ENCODE measurements around the gene POU5F1. TPM values are rescaled to one million over a fixed set of nuclear protein-coding genes. Genes with fewer than 3 reads are reported as not detected.
"Not testable (repeated sequence)": the region's sequence is repeated elsewhere in the genome, so short reads cannot be mapped to it uniquely, and the experiment has no call there.

Gene POU5F1
- polyA plus RNA-seq, 2 donors = 0.55 to 0.59 TPM

- H3K9me3 ChIP-seq (ENCODE audit: control insufficient read depth in 2 of 2, insufficient read depth in 1 of 2, low read depth in 1 of 2, low read length in 1 of 2); H3K27me3 ChIP-seq (ENCODE audit: control insufficient read depth in 1 of 2, insufficient read depth in 2 of 2, low read length in 2 of 2); H3K4me3 ChIP-seq (ENCODE audit: low read depth in 1 of 2, low read length in 2 of 2); H3K36me3 ChIP-seq (ENCODE audit: control insufficient read depth in 2 of 2, insufficient read depth in 2 of 2, low read length in 1 of 2); H3K27ac ChIP-seq (ENCODE audit: low read depth in 2 of 2, low read length in 1 of 2); H3K4me1 ChIP-seq (ENCODE audit: control insufficient read depth in 2 of 2, insufficient read depth in 2 of 2, low read length in 1 of 2): not testable (repeated sequence)
- WGBS, 2 donors = 55 to 65% methylated on average over 10 of the region's 10 CpGs
Measured at GRCh38 chr6:31192431-31193105, 22.1 kb upstream of the POU5F1 start.

GRCh38 chr6:31190488-31190887 lies 20.0 kb upstream of the POU5F1 start:
- 86 to 89% methylated on average over 4 of the region's 4 CpGs for WGBS, 2 donors
- H3K4me3 ChIP-seq (ENCODE audit: low read depth in 1 of 2, low read length in 2 of 2) = no peak overlapping the region
- peaks cover 0 to 4% of the 10 kb centered on the region in 2 donors for H3K4me1 ChIP-seq (ENCODE audit: control insufficient read depth in 2 of 2, insufficient read depth in 2 of 2, low read length in 1 of 2)
- H3K9me3 ChIP-seq (ENCODE audit: control insufficient read depth in 2 of 2, insufficient read depth in 1 of 2, low read depth in 1 of 2, low read length in 1 of 2) = no peaks in the 10 kb centered on the region
- H3K36me3 ChIP-seq (ENCODE audit: control insufficient read depth in 2 of 2, insufficient read depth in 2 of 2, low read length in 1 of 2) = no peaks in the 10 kb centered on the region
- no peak overlapping the region for H3K27ac ChIP-seq (ENCODE audit: low read depth in 2 of 2, low read length in 1 of 2)
- H3K27me3 ChIP-seq (ENCODE audit: control insufficient read depth in 1 of 2, insufficient read depth in 2 of 2, low read length in 2 of 2) = no peaks in the 10 kb centered on the region

GRCh38 chr6:31189223-31189622 lies 18.7 kb upstream of the POU5F1 start:
- 81 to 86% methylated on average over 3 of the region's 3 CpGs for WGBS, 2 donors
- not testable (repeated sequence) for H3K4me3 ChIP-seq (ENCODE audit: low read depth in 1 of 2, low read length in 2 of 2); H3K36me3 ChIP-seq (ENCODE audit: control insufficient read depth in 2 of 2, insufficient read depth in 2 of 2, low read length in 1 of 2); H3K27ac ChIP-seq (ENCODE audit: low read depth in 2 of 2, low read length in 1 of 2); H3K9me3 ChIP-seq (ENCODE audit: control insufficient read depth in 2 of 2, insufficient read depth in 1 of 2, low read depth in 1 of 2, low read length in 1 of 2); H3K27me3 ChIP-seq (ENCODE audit: control insufficient read depth in 1 of 2, insufficient read depth in 2 of 2, low read length in 2 of 2); H3K4me1 ChIP-seq (ENCODE audit: control insufficient read depth in 2 of 2, insufficient read depth in 2 of 2, low read length in 1 of 2)

- WGBS, 2 donors = 77 to 89% methylated on average over 5 of the region's 5 CpGs
- Histone ChIP-seq H3K36me3 (ENCODE audit: control insufficient read depth in 2 of 2, insufficient read depth in 2 of 2, low read length in 1 of 2) (no peaks in the 10 kb centered on the region), H3K4me1 (ENCODE audit: control insufficient read depth in 2 of 2, insufficient read depth in 2 of 2, low read length in 1 of 2) (peaks cover 0 to 4% of the 10 kb centered on the region in 2 donors), H3K27ac (ENCODE audit: low read depth in 2 of 2, low read length in 1 of 2) (no peak overlapping the region), H3K4me3 (ENCODE audit: low read depth in 1 of 2, low read length in 2 of 2) (no peak overlapping the region), H3K27me3 (ENCODE audit: control insufficient read depth in 1 of 2, insufficient read depth in 2 of 2, low read length in 2 of 2) (no peaks in the 10 kb centered on the region), H3K9me3 (ENCODE audit: control insufficient read depth in 2 of 2, insufficient read depth in 1 of 2, low read depth in 1 of 2, low read length in 1 of 2) (no peaks in the 10 kb centered on the region)
Measured at GRCh38 chr6:31187780-31188194, 17.3 kb upstream of the POU5F1 start.

GRCh38 chr6:31186052-31186734 lies 15.7 kb upstream of the POU5F1 start:
- H3K4me1 ChIP-seq (ENCODE audit: control insufficient read depth in 2 of 2, insufficient read depth in 2 of 2, low read length in 1 of 2) = peaks cover 0 to 4% of the 10 kb centered on the region in 2 donors
- no peaks in the 10 kb centered on the region for H3K36me3 ChIP-seq (ENCODE audit: control insufficient read depth in 2 of 2, insufficient read depth in 2 of 2, low read length in 1 of 2)
- H3K9me3 ChIP-seq (ENCODE audit: control insufficient read depth in 2 of 2, insufficient read depth in 1 of 2, low read depth in 1 of 2, low read length in 1 of 2) = no peaks in the 10 kb centered on the region
- H3K27me3 ChIP-seq (ENCODE audit: control insufficient read depth in 1 of 2, insufficient read depth in 2 of 2, low read length in 2 of 2) = no peaks in the 10 kb centered on the region
- peak overlapping the region; percentile 6 to 22 for H3K4me3 ChIP-seq (ENCODE audit: low read depth in 1 of 2, low read length in 2 of 2)
- H3K27ac ChIP-seq (ENCODE audit: low read depth in 2 of 2, low read length in 1 of 2) = peak overlapping the region; percentile 90 to 91
- 34 to 45% methylated on average over 24 of the region's 24 CpGs for WGBS, 2 donors

GRCh38 chr6:31185695-31186051 lies 15.2 kb upstream of the POU5F1 start:
- H3K4me3 ChIP-seq (ENCODE audit: low read depth in 1 of 2, low read length in 2 of 2) = peak overlapping the region; percentile 6 to 22
- H3K27ac ChIP-seq (ENCODE audit: low read depth in 2 of 2, low read length in 1 of 2) = peak overlapping the region; percentile 90 to 91
- H3K4me1 ChIP-seq (ENCODE audit: control insufficient read depth in 2 of 2, insufficient read depth in 2 of 2, low read length in 1 of 2); H3K27me3 ChIP-seq (ENCODE audit: control insufficient read depth in 1 of 2, insufficient read depth in 2 of 2, low read length in 2 of 2); H3K9me3 ChIP-seq (ENCODE audit: control insufficient read depth in 2 of 2, insufficient read depth in 1 of 2, low read depth in 1 of 2, low read length in 1 of 2); H3K36me3 ChIP-seq (ENCODE audit: control insufficient read depth in 2 of 2, insufficient read depth in 2 of 2, low read length in 1 of 2): not testable (repeated sequence)
- WGBS, 2 donors = 46 to 68% methylated on average over 4 of the region's 4 CpGs

GRCh38 chr6:31183859-31184258 lies 13.4 kb upstream of the POU5F1 start:
- H3K36me3 ChIP-seq (ENCODE audit: control insufficient read depth in 2 of 2, insufficient read depth in 2 of 2, low read length in 1 of 2); H3K4me3 ChIP-seq (ENCODE audit: low read depth in 1 of 2, low read length in 2 of 2); H3K4me1 ChIP-seq (ENCODE audit: control insufficient read depth in 2 of 2, insufficient read depth in 2 of 2, low read length in 1 of 2); H3K27ac ChIP-seq (ENCODE audit: low read depth in 2 of 2, low read length in 1 of 2); H3K9me3 ChIP-seq (ENCODE audit: control insufficient read depth in 2 of 2, insufficient read depth in 1 of 2, low read depth in 1 of 2, low read length in 1 of 2); H3K27me3 ChIP-seq (ENCODE audit: control insufficient read depth in 1 of 2, insufficient read depth in 2 of 2, low read length in 2 of 2): not testable (repeated sequence)
- 62 to 64% methylated on average over 6 of the region's 6 CpGs for WGBS, 2 donors

GRCh38 chr6:31183287-31183686 lies 12.8 kb upstream of the POU5F1 start:
- not testable (repeated sequence) for H3K27ac ChIP-seq (ENCODE audit: low read depth in 2 of 2, low read length in 1 of 2); H3K36me3 ChIP-seq (ENCODE audit: control insufficient read depth in 2 of 2, insufficient read depth in 2 of 2, low read length in 1 of 2); H3K27me3 ChIP-seq (ENCODE audit: control insufficient read depth in 1 of 2, insufficient read depth in 2 of 2, low read length in 2 of 2); H3K4me1 ChIP-seq (ENCODE audit: control insufficient read depth in 2 of 2, insufficient read depth in 2 of 2, low read length in 1 of 2); H3K9me3 ChIP-seq (ENCODE audit: control insufficient read depth in 2 of 2, insufficient read depth in 1 of 2, low read depth in 1 of 2, low read length in 1 of 2); H3K4me3 ChIP-seq (ENCODE audit: low read depth in 1 of 2, low read length in 2 of 2)
- 56 to 78% methylated on average over 2 of the region's 2 CpGs for WGBS, 2 donors

- H3K36me3 ChIP-seq (ENCODE audit: control insufficient read depth in 2 of 2, insufficient read depth in 2 of 2, low read length in 1 of 2) = no peaks in the 10 kb centered on the region
- no peak overlapping the region for H3K27ac ChIP-seq (ENCODE audit: low read depth in 2 of 2, low read length in 1 of 2)
- H3K27me3 ChIP-seq (ENCODE audit: control insufficient read depth in 1 of 2, insufficient read depth in 2 of 2, low read length in 2 of 2) = no peaks in the 10 kb centered on the region
- H3K4me1 ChIP-seq (ENCODE audit: control insufficient read depth in 2 of 2, insufficient read depth in 2 of 2, low read length in 1 of 2) = peaks cover 0 to 5% of the 10 kb centered on the region in 2 donors
- no peaks in the 10 kb centered on the region for H3K9me3 ChIP-seq (ENCODE audit: control insufficient read depth in 2 of 2, insufficient read depth in 1 of 2, low read depth in 1 of 2, low read length in 1 of 2)
- WGBS, 2 donors = 70 to 71% methylated on average over 25 to 26 of the region's 26 CpGs
- H3K4me3 ChIP-seq (ENCODE audit: low read depth in 1 of 2, low read length in 2 of 2) = peak overlapping the region in 1 of 2 donors; percentile 39
Measured at GRCh38 chr6:31180500-31180899, 10.0 kb upstream of the POU5F1 start.

GRCh38 chr6:31179896-31180295 lies 9.4 kb upstream of the POU5F1 start:
- H3K27ac ChIP-seq (ENCODE audit: low read depth in 2 of 2, low read length in 1 of 2) = no peak overlapping the region
- H3K27me3 ChIP-seq (ENCODE audit: control insufficient read depth in 1 of 2, insufficient read depth in 2 of 2, low read length in 2 of 2) = no peaks in the 10 kb centered on the region
- WGBS, 2 donors = 95 to 97% methylated on average over 8 of the region's 8 CpGs
- no peak overlapping the region for H3K4me3 ChIP-seq (ENCODE audit: low read depth in 1 of 2, low read length in 2 of 2)
- peaks cover 0 to 5% of the 10 kb centered on the region in 2 donors for H3K4me1 ChIP-seq (ENCODE audit: control insufficient read depth in 2 of 2, insufficient read depth in 2 of 2, low read length in 1 of 2)
- H3K9me3 ChIP-seq (ENCODE audit: control insufficient read depth in 2 of 2, insufficient read depth in 1 of 2, low read depth in 1 of 2, low read length in 1 of 2) = no peaks in the 10 kb centered on the region
- H3K36me3 ChIP-seq (ENCODE audit: control insufficient read depth in 2 of 2, insufficient read depth in 2 of 2, low read length in 1 of 2) = peaks cover 0 to 1% of the 10 kb centered on the region in 2 donors
